NK-92 (cell line): Measurements from ENCODE around the gene POLE3.
"Not testable (repeated sequence)": the region's sequence is repeated elsewhere in the genome, so short reads cannot be mapped to it uniquely, and the experiment has no call there.

Experiments used
- DNase-seq: peaks from one replicate; lab custom pipeline; 2025; ENCODE audit not compliant: unreplicated experiment; lab: John Stamatoyannopoulos, UW

POLE3 gene

GRCh38 chr9:113410207-113410864, at the start of gene POLE3, which contains the start of gene C9orf43:
Gene POLE3 (minus strand): TSS chr9:113410675. CDS start chr9:113410293, 382 bp downstream.
Gene C9orf43 (plus strand): TSS chr9:113410747. CDS start chr9:113413494, 2,747 bp downstream.
- peak; percentile 48 for DNase-seq

- DNase-seq, result no peak
Observed at GRCh38 chr9:113456235-113456634, 45.8 kb upstream of the POLE3 start.

GRCh38 chr9:113454914-113455761, 44.7 kb upstream of the POLE3 start:
- no peak for DNase-seq

GRCh38 chr9:113452113-113452605, 41.7 kb upstream of the POLE3 start:
- DNase-seq, result no peak

- no peak for DNase-seq
Observed at GRCh38 chr9:113449376-113449775, 38.9 kb upstream of the POLE3 start.

GRCh38 chr9:113446323-113446740, 35.9 kb upstream of the POLE3 start:
- DNase-seq, result no peak

- no peak for DNase-seq
Observed at GRCh38 chr9:113444736-113445135, 34.3 kb upstream of the POLE3 start.

GRCh38 chr9:113437716-113438115, 27.2 kb upstream of the POLE3 start:
- not testable (repeated sequence) for DNase-seq

GRCh38 chr9:113436728-113437515, 26.4 kb upstream of the POLE3 start:
- no peak for DNase-seq

- DNase-seq, result no peak
Observed at GRCh38 chr9:113431191-113431590, 20.7 kb upstream of the POLE3 start.

- DNase-seq, result no peak
Observed at GRCh38 chr9:113428062-113428615, 17.7 kb upstream of the POLE3 start.

- no peak for DNase-seq
Observed at GRCh38 chr9:113427629-113428028, 17.2 kb upstream of the POLE3 start.

GRCh38 chr9:113426701-113427100, 16.2 kb upstream of the POLE3 start:
- DNase-seq, result no peak

GRCh38 chr9:113425072-113425471, 14.6 kb upstream of the POLE3 start:
- DNase-seq, result no peak

- DNase-seq, result no peak
Observed at GRCh38 chr9:113421726-113422125, 11.3 kb upstream of the POLE3 start.

- no peak for DNase-seq
Observed at GRCh38 chr9:113417370-113417769, 6.9 kb upstream of the POLE3 start.

- DNase-seq, result no peak
Observed at GRCh38 chr9:113416149-113416721, 5.8 kb upstream of the POLE3 start.

GRCh38 chr9:113409883-113410206, 630 bp downstream of the POLE3 start:
- DNase-seq, result no peak

GRCh38 chr9:113409481-113409880, 994 bp downstream of the POLE3 start:
- no peak for DNase-seq

- DNase-seq, result not testable (repeated sequence)
Observed at GRCh38 chr9:113406873-113407511, 3.5 kb downstream of the POLE3 start.
